Measurements from ENCODE around the gene SUPT3H.
"Not testable (repeated sequence)": the region's sequence is repeated elsewhere in the genome, so short reads cannot be mapped to it uniquely, and the experiment has no call there.

The SUPT3H gene

DNA sequence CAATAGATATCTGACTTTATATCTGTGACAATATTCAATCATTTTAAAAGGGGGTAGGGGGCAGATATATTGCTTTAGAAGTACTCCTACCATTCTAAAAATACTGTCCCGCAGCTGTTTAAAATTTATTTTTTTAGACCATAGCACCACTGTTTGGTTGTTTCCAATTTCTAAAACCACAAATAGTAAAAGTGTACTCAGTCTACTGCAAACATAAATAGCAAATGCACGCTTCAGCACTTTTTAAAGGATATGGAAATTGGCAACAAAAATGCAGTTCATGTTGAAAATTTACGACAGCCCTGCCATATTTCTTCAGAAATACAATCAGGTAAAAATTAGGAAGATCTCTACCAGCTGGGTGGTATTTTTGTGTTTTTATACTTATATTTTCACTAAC, 181.6 kb downstream of the SUPT3H start:
- Histone ChIP-seq H3K4me3 (no peak overlapping the region), H3K27ac (no peak overlapping the region)

DNA sequence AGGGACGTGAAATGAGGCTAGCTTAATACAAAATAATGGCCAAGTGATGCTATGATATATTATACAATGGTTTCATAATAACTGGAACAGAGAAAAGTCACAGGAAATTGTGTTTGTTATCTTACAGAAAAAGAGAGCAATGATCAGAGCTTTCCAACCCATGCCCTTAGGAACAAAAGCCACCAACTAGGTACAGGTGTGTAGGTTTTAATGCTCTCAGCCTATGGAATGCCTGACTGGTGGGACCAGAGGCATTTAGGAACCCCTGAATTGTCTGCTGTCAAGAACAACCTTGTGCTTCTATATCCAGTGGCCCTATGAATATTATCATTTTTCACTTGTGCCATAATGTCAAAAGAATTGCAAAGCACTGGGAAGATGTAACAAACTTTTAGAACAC, 182.6 kb downstream of the SUPT3H start:
- Histone ChIP-seq H3K27ac (no peak overlapping the region), H3K4me3 (no peak overlapping the region)

DNA sequence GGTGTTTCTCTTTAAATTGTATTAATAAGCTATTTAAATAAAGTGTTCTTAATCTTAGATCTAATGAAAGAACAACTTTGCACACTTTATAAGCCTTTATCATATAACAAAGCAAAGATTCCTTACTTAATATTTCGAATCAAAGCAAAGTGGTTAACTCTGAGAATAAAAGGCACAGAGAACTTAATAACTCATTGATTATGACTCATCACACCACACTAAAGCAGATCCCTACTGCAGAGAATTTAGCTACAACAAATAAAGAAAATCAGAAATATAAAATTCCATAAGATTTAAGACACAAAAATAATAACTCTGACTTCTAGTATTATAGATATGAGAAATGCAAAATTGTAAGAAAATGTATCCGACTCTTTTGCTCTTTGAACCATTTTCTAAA, 185.2 kb downstream of the SUPT3H start:
- Histone ChIP-seq H3K4me3 (no peak overlapping the region), H3K27ac (no peak overlapping the region)

DNA sequence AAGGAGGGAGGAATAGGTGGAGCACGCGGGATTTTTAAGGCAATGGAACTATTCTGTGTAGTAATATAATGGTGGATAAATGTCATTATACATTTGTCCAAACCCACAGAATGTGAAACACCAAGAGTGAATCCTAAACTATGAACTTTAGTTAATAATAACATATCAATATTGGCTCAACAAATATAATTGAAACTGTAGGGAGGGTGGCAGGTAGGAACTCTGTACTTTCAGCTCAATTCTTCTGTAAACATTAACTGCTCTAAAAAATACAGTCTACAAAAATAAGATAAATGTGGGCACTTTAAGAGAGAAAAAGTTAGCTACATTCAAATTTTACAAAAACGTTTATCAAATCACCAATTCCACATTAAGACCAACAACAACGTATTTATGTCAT, 186.3 kb downstream of the SUPT3H start:
- Histone ChIP-seq H3K4me3 (no peak overlapping the region), H3K27ac (no peak overlapping the region)

DNA sequence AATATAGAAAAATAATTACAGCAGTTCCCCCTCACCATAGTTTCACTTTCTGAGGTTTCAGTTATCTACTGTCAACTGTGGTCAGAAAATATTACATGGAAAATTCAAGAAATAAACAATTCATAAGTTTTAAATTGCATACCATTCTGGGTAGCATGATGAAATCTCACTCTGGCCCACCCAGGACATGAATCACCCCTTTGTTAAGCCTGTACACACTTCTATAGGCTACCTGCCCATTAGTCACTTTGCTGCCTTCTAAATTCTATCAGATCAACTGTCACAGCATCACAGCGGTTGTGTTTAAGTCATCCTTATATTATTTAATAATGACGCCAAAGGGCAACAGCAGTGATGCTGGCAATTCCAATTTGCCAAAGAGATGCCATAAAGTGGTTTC, 189.9 kb downstream of the SUPT3H start:
- no peak overlapping the region for H3K27ac ChIP-seq

DNA sequence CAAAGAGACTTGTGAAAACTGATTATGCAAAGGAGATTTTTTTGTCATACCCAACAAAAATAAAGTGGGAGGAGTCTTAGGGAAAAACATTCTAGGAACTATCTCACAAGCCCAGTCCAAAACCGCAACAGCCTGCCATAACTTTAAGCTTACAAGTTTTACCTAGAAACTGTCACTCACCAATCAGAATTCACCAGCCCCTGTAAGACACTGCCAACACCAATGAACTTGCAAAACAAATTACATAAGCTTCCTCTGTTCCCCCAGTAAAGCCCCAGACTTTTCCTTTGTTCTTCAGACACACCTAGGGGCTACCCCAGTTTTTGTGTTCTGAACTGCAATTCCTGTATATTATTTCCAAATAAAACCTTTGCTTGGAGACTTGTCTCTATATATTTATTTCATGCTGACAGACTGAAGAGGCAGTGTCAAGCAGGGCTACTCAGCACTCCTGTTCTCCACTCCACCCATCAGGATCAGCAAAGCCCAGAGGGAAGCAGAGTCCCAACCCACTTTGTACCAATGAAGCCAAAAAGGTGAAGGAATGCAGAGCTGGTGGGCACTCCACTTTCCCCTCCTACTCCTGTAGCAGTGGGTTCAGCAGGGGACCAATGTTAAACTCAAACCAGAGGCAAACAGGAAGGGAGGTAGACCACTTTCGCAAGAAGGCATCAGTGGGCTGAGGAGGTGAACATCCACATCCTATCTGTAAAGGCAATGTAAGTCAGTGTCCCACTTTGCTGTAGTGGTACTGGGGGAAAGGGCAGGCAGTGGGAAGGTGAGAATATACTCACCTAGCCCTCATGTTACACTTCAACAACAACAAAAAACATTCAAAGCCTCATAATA, 192.1 kb downstream of the SUPT3H start:
- Histone ChIP-seq H3K4me3 (no peak overlapping the region), H3K27ac (no peak overlapping the region)

More for the DNA sequence above, 189.9 kb downstream of the SUPT3H start:
- H3K4me3 ChIP-seq: no peak overlapping the region

DNA sequence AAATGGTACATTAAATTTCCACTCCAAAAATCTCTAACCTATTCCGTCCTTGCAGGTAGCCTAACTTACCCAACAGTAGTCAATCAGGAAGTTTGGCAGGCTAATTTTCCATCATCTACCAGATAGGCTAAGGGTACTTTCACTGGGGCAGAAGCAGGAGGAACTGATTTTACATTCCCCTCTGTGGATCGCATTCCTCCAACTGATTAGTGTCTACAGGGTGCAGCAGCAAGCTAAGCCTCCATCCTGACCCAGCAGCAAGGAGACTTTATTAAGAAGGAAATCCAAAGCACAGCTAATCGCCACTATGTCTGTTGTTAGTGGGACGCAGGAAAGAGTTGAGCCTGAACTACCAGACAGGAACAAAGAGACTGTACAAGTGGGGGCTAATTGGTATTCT, 192.8 kb downstream of the SUPT3H start:
- Histone ChIP-seq H3K27ac (no peak overlapping the region), H3K4me3 (no peak overlapping the region)

DNA sequence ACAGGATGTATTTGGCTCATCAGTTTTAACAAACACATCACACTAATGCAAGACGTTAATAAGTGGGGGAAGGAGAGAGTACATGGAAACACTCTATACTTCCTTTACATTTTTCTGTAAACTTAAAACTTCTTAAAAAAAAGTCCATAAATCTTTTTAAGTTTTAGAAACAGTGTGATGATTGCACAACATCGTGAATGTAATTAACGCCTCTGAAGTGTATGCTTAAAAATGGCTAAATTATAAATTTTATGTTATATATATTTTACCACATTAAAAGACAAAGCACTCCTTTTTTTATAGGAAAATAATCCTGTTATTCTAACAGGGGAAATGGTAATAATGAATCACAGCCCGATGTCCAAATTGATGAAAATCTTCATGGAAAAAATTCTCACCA, 193.7 kb downstream of the SUPT3H start:
- no peak overlapping the region for H3K4me3 ChIP-seq
- no peak overlapping the region for H3K27ac ChIP-seq

DNA sequence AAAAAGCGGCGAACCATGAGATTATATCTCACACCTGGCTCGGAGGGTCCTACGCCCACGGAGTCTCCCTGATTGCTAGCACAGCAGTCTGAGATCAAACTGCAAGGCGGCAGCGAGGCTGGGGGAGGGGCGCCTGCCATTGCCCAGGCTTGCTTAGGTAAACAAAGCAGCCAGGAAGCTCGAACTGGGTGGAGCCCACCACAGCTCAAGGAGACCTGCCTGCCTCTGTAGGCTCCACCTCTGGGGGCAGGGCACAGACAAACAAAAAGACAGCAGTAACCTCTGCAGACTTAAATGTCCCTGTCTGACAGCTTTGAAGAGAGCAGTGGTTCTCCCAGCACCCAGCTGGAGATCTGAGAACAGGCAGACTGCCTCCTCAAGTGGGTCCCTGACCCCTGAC, 201.4 kb downstream of the SUPT3H start:
- H3K4me3 ChIP-seq, H3K27ac ChIP-seq: not testable (repeated sequence)

DNA sequence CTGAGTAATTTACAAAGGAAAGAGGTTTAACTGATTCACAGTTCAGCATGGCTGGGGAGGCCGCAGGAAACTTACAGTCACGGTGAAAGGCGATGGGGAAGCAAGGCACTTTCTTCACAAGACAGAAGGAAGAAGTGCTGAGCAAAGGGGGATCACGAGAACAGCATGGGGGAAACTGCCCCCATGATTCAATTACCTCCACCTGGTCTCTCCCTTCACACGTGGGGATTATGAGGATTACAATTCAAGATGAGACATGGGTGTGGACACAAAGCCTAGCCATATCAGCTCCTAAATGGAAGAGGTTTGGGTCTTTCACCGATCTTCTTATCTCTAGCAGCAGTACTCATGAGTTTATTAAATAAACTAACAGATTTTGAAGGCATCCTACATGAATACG, 202.5 kb downstream of the SUPT3H start:
- no peak overlapping the region for H3K4me3 ChIP-seq
- H3K27ac ChIP-seq: no peak overlapping the region

DNA sequence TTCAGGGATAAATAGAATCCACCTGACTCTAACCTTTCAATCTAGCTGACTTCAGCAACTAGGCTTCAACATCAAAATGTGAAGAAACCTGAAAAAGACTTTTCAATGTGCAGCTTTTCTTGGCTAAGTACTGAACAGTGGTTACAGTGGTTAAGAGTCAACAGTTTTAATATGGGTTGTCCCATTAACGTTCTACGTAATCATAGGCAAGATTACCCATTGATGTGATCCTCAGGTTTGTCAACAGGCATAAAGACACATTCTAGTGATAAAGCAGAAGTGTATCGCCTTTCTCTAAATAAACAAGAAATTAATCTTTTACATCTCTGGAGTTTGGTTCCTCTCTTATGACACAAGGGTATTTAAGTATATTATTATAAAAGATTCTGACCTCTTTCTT, 203.7 kb downstream of the SUPT3H start:
- no peak overlapping the region for H3K27ac ChIP-seq
- H3K4me3 ChIP-seq: no peak overlapping the region

DNA sequence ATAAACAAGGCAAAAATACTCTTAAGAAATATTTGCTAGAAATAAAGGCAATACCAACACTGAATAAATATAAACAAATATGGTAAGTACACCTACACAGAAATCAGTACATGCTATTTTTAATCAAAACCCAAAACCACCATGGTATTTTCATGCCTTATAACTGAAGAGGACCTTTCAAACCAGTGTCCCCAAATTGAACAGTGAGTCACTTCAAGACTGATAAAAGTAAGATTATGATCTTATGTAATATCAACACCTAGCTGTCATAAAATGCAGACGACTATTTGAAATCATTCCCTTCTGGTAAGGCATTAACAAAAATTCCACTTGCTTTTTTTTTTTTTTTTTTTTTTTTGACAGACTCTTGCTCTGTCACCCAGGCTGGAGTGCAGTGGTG, 206.4 kb downstream of the SUPT3H start:
- Histone ChIP-seq H3K4me3 (no peak overlapping the region), H3K27ac (no peak overlapping the region)

DNA sequence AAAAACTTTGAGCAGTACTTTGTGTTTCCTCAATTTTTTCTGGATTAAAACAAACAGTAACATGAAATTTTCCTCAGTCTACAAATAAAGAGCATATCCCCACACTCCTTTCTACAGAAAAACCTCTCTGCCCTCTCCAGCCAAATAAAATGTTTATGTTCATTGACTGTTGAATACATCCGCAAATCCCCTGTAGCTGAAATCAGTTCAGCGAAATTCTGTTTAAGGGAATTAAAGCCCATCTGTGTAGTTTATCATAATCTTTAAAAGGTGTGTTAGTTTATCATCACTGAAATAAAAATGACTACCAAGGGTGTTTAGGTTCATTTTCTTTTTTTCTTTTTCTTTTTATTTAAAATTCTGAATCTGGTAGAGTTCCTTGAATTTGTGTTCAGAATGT, 207.4 kb downstream of the SUPT3H start:
- Histone ChIP-seq H3K4me3 (no peak overlapping the region), H3K27ac (no peak overlapping the region)

DNA sequence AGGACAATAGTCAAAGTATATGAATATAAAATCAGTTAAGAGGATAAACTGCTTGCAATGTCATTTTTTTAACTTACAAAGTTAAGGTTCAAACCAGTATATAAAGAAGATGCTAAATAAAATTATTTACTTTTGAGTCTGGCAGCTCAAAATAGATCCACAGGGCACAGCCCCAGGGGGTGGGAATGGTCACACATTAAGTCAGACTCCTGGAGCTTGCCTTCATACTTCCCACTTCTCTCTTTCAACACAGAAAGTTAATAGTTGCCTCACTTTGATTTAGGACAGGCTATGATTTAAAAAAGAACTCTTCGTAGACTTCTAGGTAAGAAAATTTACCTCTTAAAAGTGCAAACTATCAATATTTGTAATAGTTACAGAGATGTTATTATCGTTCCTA, 207.9 kb downstream of the SUPT3H start:
- no peak overlapping the region for H3K4me3 ChIP-seq
- no peak overlapping the region for H3K27ac ChIP-seq

DNA sequence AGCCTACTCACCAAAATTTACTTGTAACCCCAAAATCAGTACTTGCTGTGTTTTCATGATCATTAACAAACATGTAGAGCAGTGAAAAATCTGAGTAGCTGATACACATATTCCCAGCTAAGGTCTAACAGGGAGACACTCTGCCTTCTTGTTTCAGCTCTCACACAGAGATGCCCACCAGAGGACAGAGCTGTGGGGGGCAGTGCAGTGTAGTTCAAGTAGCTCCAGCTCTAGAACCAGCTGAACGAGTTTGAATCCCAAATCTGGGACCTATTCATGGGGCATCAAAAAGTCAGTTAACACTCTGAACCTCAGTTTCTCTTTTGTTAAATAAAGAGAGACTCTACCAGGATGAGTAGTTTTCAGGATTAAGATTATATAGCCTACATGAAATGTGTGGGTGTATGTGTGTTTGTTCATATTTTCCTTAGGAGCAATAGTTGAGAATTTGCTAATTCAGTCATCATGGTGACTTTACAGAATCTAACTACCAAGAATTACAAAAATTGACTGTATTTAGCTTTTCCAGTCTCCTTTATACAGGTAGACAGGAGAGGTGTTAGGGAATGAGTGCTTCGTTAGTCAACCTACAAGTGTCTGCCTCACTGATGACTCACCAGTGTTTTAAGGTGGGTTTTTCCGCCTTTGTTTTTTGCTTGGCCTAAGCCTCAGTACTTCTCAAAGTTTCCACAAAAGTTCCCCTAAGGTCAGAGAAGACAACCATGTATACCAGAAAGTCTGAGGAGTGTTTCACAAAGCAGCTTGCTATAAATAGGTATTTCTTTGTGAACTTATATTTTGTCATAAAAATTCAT, 213.6 kb downstream of the SUPT3H start:
- no peak overlapping the region for H3K4me3 ChIP-seq

DNA sequence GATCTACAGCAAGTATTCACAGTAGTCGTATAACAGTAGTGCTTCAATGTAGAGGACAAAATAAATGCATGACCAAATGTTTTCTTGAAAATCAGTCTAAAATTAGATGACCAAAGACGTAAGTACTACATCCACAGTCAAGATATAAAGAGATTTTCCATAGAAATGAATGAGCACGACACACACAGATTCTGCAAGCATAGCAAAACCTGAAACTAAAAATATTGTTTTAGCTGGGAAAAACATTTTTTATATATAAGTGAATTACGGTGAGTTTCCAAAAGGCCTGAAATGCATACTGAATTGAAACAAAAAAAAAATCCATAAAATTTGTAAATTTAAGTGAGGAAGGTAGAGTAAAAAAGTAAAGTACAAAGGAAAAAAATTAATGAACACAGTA, 217.4 kb downstream of the SUPT3H start:
- H3K27ac ChIP-seq: no peak overlapping the region

More for the DNA sequence above, 213.6 kb downstream of the SUPT3H start:
- H3K27ac ChIP-seq: no peak overlapping the region

DNA sequence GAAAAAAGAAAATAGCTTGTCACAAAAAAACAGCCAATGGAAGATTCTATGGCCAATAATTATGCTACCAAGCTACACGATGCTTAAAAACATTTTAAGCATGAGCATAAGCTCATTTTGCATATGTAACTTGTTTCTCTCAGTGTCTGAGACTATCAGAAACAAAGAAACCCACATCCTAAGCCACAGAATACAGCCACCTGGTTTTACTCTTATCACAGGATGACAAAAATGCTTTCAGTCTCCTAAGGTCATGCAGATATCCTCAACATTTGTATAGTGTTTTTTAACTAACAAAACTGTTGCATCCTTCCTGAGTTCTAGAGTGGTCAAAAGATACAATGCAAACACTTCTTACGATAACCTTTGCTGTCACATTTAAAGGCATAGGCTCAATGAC, 221.7 kb downstream of the SUPT3H start:
- Histone ChIP-seq H3K27ac (no peak overlapping the region), H3K4me3 (no peak overlapping the region)

More for the DNA sequence above, 217.4 kb downstream of the SUPT3H start:
- no peak overlapping the region for H3K4me3 ChIP-seq

DNA sequence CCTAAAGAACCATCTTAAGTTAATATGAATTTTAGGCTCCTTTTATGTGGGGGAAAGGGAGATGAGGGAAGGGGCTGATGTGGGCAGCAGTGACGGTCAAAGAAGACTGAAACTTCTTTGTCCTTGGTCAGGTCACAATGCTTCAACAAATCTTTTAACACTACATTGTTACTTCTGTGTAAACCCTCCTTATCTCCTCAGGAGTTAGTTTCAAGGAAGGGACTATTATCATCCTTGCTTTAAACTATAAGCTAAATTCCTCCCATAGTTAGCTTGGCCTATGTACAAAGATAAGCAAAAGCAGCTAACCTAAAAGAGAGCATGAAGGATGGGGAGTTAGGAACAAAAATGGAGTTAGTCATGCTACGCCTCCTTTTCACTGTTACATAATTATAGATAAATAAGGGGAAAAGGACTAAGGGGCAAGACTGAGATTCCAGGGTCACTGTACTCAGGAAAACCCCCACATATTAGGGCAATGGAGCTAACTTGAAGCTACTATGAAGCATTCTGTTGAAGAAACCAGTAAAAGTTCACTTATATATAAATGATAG, 222.3 kb downstream of the SUPT3H start:
- no peak overlapping the region for H3K27ac ChIP-seq

DNA sequence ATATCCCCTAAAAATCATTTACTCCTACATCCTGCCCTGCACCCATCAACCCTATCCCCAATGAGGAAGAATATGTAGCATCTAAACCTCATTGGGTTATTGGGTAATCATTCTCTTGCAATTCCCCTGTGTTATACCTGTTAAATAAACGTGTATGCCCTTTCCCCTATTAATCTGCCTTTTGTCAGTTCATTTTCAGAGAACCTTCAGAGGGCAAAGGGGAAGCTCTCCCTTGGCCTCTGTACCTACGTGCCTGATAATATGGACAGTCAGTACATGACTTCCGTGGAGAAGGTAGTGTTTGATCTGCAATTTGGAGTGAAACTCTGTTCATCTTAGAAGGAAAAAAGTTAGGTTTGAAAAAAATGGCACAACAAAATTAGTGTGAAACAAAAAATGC, 223.1 kb downstream of the SUPT3H start:
- Histone ChIP-seq H3K4me3 (no peak overlapping the region), H3K27ac (no peak overlapping the region)

More for the DNA sequence above, 222.3 kb downstream of the SUPT3H start:
- no peak overlapping the region for H3K4me3 ChIP-seq

DNA sequence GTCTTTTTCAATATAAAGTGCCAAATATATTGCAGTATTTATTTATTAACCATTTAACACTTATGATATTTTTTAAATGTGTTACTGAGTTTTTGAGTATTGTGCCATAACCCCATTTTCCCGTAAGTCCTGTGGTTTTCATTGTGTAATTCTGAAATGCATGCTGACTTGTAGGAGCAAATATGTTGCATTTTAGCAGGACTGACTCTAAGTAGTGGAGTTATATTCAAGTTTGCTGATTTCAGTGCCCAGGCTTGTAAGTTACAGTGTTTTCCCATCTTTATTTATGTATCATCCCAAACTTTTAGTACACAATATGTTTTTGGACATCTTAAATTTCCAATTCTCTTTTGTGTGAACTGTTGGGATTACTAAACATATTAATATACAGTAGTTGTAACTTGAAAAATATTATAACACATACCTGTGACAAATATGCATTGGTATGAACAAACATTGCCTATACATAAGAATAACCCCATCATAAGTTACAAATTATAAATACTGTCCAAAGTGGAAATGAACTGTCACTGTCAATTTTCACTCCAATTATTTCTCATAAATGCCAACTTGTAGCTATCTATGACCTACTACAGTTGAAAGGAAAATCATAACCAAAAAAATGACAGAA, 228.9 kb downstream of the SUPT3H start:
- H3K27ac ChIP-seq: peak overlapping the region in 2 of 21 experiments; percentile 2 to 44

More for the DNA sequence above, 228.9 kb downstream of the SUPT3H start:
- no peak overlapping the region for H3K4me3 ChIP-seq

Measured in skin epidermis (tissue), 12 donors.